Lower lobe of right lung (tissue), 2 donors: Measurements from ENCODE around the gene ALG1L2. TPM values are rescaled to one million over a fixed set of nuclear protein-coding genes. Genes with fewer than 3 reads are reported as not detected.
A peak's percentile ranks its signal among the peaks of the same experiment; 100 is the strongest.
"Not testable (repeated sequence)": the region's sequence is repeated elsewhere in the genome, so short reads cannot be mapped to it uniquely, and the experiment has no call there.

Experiments
- ATAC-seq, 2 donors: fragments of 200-7000 bp; cut with Tn5 transposase; one replicate each; pipeline ENCODE4 v1.9.1; 2020 to 2022; ENCODE audit warnings: mild to moderate bottlenecking in 2 of 2, moderate library complexity in 2 of 2
- DNase-seq: peaks from one replicate; pipeline ENCODE4 v3.0.0-alpha.2; 2020
- H3K27ac ChIP-seq: fragments of 200-600 bp; one replicate; pipeline ENCODE4 v1.8.0; 2022
- H3K27me3 ChIP-seq: fragments of 200-600 bp; one replicate; pipeline ENCODE4 v1.8.0; 2022; ENCODE audit warnings: low read depth
- H3K36me3 ChIP-seq: fragments of 200-600 bp; one replicate; pipeline ENCODE4 v1.8.0; 2022; ENCODE audit warnings: mild to moderate bottlenecking
- H3K4me1 ChIP-seq: fragments of 200-600 bp; one replicate; pipeline ENCODE4 v1.8.0; 2022
- H3K4me3 ChIP-seq: fragments of 200-600 bp; one replicate; pipeline ENCODE4 v1.8.0; 2022; ENCODE audit warnings: mild to moderate bottlenecking
- H3K9me3 ChIP-seq: fragments of 200-600 bp; one replicate; pipeline ENCODE4 v1.8.0; 2022
- CTCF ChIP-seq: fragments of 200-600 bp; IDR thresholded peaks from one replicate; pipeline ENCODE4 v1.8.0; 2022; ENCODE audit warnings: antibody characterized with exemption, mild to moderate bottlenecking
- intact Hi-C: fragments of 100-400 bp; cut with DNase I; formaldehyde crosslinking; loops from one replicate; pipeline ENCODE4 v1.11.0; 2022
- total RNA-seq: library from RNA; stranded (reverse); fragmentation: NEBNext Ultra II Directional; extraction: Animal tissue kit (Norgen Biotek cat#: 25700); gene quantifications from one replicate; pipeline ENCODE4 v1.2.1, GENCODE V29; 2021
- donor health status: DM: no; HTN: yes; CAD: no; lungs with severe emphysema.

Gene ALG1L2
- total RNA-seq, 1 donor from 2014 or later, result 1.5 TPM

DNA sequence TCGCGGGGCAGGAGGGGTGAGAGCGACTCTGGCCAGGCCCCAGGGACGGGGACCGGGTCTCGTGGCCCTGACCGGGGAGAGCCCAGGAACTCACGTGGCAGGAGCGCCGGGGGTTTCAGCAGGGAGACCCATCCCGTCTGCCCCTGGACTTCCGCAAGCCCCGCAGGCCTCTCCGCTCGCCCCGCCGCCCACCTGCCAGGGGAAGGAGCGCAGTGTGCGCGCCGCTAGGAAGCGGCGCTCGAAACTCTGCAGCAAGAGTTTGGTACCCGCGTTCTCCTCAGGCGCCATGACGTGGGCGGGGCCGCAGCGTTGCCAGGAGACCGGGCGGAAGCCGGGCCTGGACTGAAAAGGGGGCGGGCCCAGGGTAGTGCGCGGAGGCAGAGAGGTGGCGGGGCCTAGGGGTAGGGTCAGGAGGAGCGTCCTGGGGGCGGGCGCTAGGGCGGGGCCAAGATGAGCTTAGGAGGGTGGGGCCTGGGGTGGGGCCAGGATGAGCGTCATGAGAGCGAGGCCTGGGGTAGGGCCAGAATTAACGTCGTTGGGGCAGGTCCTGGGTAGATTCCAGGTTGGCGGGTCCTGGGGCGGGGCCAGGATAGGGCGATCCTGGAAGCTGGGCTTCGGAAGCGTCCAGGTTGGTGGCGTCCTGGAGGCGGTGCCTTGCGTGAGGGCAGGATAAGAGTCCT lies 29.7 kb downstream of the ALG1L2 start:
- no peaks in the 10 kb centered on the region for H3K9me3 ChIP-seq
- no peaks in the 10 kb centered on the region for H3K27me3 ChIP-seq
- peak; percentile 100 for DNase-seq
- peaks cover 5% of the 10 kb centered on the region for H3K4me1 ChIP-seq
- peak; percentile 100 for ATAC-seq
- intact Hi-C loops, result no loop called here
- peak overlapping the region; percentile 65 for H3K27ac ChIP-seq
- no peak for TF ChIP-seq CTCF
- no peaks in the 10 kb centered on the region for H3K36me3 ChIP-seq
- H3K4me3 ChIP-seq, result peak overlapping the region; percentile 74

DNA sequence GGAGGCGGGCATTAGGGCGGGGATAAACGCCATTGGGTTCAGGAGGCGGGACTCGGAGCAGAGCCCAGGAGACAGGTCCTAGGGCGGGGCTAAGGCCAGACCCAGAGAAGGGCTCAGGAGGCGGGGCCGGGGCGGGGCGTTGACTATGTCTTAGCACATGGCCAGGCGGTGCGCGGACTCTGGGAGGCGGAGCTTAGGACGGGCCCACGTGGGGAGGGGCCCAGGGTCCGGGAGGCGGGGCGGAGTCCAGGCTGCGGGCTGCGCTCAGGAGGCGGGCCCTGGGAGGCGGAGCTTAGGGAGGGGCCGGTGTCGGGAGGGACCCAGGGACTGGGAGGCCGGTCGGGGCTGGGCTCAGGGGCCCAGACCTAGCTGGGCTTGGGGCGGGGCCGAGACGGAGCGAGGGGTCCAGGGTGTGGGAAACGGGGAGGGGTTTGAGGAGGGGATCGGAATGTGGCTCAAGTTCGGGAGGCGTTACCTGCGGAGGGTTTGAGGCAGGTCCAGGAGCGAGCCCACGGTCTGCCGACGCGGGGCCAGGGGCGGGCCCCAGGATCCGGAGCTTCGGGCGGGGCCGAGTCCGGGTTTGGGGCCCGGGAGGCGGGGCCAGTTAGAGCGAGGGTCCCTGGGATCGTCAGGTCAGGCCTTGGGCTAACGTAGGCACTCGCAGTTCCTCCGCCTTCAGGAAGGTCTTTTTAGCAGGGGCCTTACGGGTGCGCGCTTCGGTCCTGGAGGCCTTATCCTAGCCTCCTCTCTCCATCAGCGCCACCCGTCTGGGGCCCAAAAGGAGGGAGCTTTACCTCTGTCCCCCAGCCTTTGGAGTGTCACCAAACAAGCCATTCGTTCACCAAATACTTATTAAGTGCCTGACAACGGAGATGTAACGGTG lies 30.5 kb downstream of the ALG1L2 start:
- H3K9me3 ChIP-seq, H3K36me3 ChIP-seq, intact Hi-C loops, H3K4me1 ChIP-seq, H3K27me3 ChIP-seq: not testable (repeated sequence)
- peak overlapping the region; percentile 88 for H3K27ac ChIP-seq
- H3K4me3 ChIP-seq, result peak overlapping the region; percentile 74
- peak; percentile 65 to 73 for ATAC-seq
- DNase-seq, result peak; percentile 100

GRCh38 chr3:130112748-130113073 lies 31.1 kb downstream of the ALG1L2 start:
- H3K27me3 ChIP-seq, H3K9me3 ChIP-seq, DNase-seq, H3K36me3 ChIP-seq, intact Hi-C loops, H3K4me1 ChIP-seq: not testable (repeated sequence)
- peak in 1 of 2 donors; percentile 40 for ATAC-seq
- peak overlapping the region; percentile 88 for H3K27ac ChIP-seq
- peak overlapping the region; percentile 71 for H3K4me3 ChIP-seq

DNA sequence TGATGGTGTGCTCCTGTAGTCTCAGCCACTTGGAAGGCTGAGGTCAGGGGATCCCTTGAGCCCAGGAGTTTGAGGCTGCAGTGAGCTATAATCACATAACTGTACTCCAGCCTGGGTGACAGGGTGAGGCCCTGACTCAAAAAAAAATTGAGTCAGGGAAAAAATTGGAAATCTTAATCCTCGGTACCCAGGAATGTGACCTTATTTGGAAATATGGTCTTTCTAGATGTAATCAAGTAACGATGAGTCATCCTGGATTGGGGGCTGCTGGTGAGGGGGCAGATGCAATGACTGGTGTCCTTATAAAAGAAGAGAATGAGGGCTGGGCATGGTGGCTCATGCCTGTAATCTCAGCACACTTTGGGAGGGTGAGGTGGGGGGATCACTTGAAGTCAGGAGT lies 33.8 kb downstream of the ALG1L2 start:
- H3K36me3 ChIP-seq, H3K4me3 ChIP-seq, H3K27me3 ChIP-seq, DNase-seq, ATAC-seq, H3K4me1 ChIP-seq, intact Hi-C loops, H3K9me3 ChIP-seq, H3K27ac ChIP-seq: not testable (repeated sequence)

DNA sequence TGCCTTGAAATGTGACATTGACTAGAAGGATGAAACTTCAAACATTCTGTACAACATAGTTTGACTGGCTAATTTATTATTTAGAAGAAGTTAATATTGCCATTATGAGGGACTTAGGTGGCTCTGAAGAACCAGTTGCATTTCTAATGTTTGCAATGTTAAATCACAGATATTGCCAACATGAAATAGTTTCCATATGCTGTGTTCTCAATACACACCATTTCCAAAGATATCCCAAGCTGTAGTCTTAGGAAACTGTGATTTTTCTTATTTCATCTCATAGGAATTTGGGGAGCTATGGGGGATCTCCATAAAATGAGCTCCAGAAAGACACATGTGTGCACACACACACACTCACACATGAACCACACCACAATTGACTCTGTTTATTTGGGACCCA lies 36.3 kb downstream of the ALG1L2 start:
- intact Hi-C loops, result no loop called here
- ATAC-seq (no peak), DNase-seq (no peak)
- Histone ChIP-seq H3K27me3 (no peaks in the 10 kb centered on the region), H3K9me3 (no peaks in the 10 kb centered on the region), H3K36me3 (no peaks in the 10 kb centered on the region), H3K4me1 (peaks cover under 1% of the 10 kb centered on the region), H3K4me3 (no peak overlapping the region), H3K27ac (no peak overlapping the region)
- no peak for TF ChIP-seq CTCF

DNA sequence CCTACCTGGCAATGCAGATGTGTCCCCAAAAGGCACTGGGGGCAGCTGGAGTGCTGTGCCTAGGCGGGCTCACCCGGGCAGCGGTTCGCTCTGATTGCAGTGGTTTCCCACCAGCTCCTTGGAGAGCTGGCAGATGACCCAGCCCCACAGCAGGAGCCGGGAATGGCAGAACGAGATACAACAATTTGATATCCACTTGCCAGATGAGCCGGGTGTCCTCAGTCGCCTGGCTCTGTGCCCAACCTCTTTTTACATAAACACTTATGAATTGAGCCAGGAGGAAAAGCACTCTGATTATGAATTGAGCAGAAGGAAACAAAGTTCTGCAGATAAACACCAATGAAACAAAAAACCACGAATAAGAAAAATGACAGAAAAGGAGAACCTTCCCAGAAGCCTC lies 38.2 kb downstream of the ALG1L2 start:
- H3K27ac ChIP-seq, H3K36me3 ChIP-seq, H3K4me3 ChIP-seq, H3K27me3 ChIP-seq, intact Hi-C loops, ATAC-seq, H3K4me1 ChIP-seq, DNase-seq, H3K9me3 ChIP-seq: not testable (repeated sequence)

DNA sequence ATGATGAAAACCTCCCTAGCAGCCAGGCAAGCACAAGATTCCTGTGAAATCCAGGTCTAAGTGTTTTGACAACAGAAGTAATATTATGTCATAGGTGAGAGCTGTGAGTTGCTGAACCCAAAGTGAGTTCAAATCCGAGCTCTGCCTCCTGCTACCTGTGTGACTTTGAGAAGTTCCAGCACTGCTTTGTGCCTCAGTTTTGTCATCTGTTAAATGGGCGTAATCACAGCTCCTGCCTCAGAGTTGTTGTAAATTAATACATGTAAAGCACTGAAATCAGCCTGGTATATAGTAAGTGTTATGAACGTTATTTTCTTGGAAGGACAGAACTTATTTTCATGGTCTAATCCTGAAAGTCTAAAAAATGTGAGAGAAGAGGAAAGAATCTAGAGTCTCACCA lies 38.7 kb downstream of the ALG1L2 start:
- H3K36me3 ChIP-seq, intact Hi-C loops, H3K27ac ChIP-seq, H3K9me3 ChIP-seq, DNase-seq, H3K4me3 ChIP-seq, H3K27me3 ChIP-seq, ATAC-seq, H3K4me1 ChIP-seq: not testable (repeated sequence)

GRCh38 chr3:130122891-130123775 lies 41.5 kb downstream of the ALG1L2 start:
- H3K36me3 ChIP-seq, H3K9me3 ChIP-seq, H3K27me3 ChIP-seq, intact Hi-C loops, H3K4me3 ChIP-seq, H3K4me1 ChIP-seq, DNase-seq, H3K27ac ChIP-seq, ATAC-seq: not testable (repeated sequence)

GRCh38 chr3:130125406-130125805 lies 43.8 kb downstream of the ALG1L2 start:
- DNase-seq, H3K27me3 ChIP-seq, ATAC-seq, intact Hi-C loops, H3K36me3 ChIP-seq, H3K9me3 ChIP-seq, H3K4me1 ChIP-seq, H3K4me3 ChIP-seq, H3K27ac ChIP-seq: not testable (repeated sequence)

GRCh38 chr3:130136337-130136736 lies 54.7 kb downstream of the ALG1L2 start:
- H3K27ac ChIP-seq, H3K4me3 ChIP-seq, intact Hi-C loops, ATAC-seq, H3K4me1 ChIP-seq, H3K36me3 ChIP-seq, DNase-seq, H3K9me3 ChIP-seq, H3K27me3 ChIP-seq: not testable (repeated sequence)

DNA sequence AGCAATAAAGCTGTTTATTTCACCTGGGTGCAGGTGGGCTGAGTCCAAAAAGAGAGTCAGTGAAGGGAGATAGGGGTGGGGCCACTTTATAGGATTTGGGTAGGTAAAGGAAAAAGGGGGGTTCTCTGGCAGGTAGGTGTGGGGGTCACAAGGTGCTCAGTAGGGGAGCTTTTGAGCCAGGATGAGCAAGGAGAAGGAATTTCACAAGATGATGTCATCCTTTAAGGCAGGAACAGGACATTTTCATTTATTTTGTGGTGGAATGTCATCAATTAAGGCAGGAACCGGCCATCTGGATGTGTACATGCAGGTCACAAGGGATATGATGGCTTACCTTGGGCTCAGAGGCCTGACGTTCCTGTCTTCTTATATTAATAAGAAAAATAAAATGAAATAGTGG lies 56.1 kb downstream of the ALG1L2 start:
- H3K36me3 ChIP-seq, ATAC-seq, H3K27ac ChIP-seq, intact Hi-C loops, H3K9me3 ChIP-seq, DNase-seq, H3K4me1 ChIP-seq, H3K27me3 ChIP-seq, H3K4me3 ChIP-seq: not testable (repeated sequence)
